KOPT-K1 (cell line): ENCODE results near the gene UCP2.

Experiments
- H3K27ac ChIP-seq: fragments of 200-600 bp; sonication (generic); 2 replicates; pipeline ENCODE4 v1.5.1; 2016; ENCODE audit warnings: antibody characterized with exemption, mild to moderate bottlenecking, low read depth, low read length; ENCODE audit not compliant: poor library complexity, severe bottlenecking
- H3K36me3 ChIP-seq: fragments of 200-600 bp; sonication (generic); 2 replicates; pipeline ENCODE4 v1.5.1; 2017; ENCODE audit warnings: antibody characterized with exemption, mild to moderate bottlenecking, low read length, moderate library complexity; ENCODE audit not compliant: insufficient read depth
- H3K9me3 ChIP-seq: fragments of 200-600 bp; sonication (generic); 2 replicates; pipeline ENCODE4 v1.5.1; 2017; ENCODE audit warnings: antibody characterized with exemption, low read length, mild to moderate bottlenecking; ENCODE audit not compliant: insufficient read depth, poor library complexity, severe bottlenecking

The UCP2 gene

GRCh38 chr11:74004046-74004695 lies 21.5 kb upstream of the UCP2 start:
- Histone ChIP-seq H3K36me3 (peaks cover 17% of the 10 kb centered on the region; the same call in 1 of the 2 replicates), H3K27ac (no peak overlapping the region), H3K9me3 (no peaks in the 10 kb centered on the region)

DNA sequence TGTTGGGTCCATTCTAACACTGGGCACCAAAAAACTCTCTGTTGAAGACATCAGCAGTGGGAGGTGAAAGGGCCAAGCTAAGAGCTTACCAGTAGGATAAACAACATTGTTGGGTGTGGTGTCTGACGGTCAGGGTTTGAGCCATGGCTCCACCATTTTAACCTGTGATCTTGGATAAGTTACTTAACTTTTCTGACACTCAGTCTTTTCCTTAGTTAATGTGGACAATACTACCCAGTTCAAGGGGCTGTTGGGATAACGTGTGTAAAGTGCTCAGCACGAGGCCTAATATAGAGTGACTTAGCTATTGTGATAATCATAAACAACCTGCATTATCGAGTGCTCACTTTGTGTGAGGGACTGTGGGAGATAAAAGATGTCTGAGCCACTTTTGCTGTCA lies 20.2 kb upstream of the UCP2 start:
- Histone ChIP-seq H3K27ac (no peak overlapping the region), H3K9me3 (no peaks in the 10 kb centered on the region), H3K36me3 (peaks cover 17% of the 10 kb centered on the region; the same call in 1 of the 2 replicates)

- H3K9me3 ChIP-seq: no peaks in the 10 kb centered on the region
- peaks cover 17% of the 10 kb centered on the region; the same call in 1 of the 2 replicates for H3K36me3 ChIP-seq
Observed at GRCh38 chr11:74001822-74002286, 19.2 kb upstream of the UCP2 start.

DNA sequence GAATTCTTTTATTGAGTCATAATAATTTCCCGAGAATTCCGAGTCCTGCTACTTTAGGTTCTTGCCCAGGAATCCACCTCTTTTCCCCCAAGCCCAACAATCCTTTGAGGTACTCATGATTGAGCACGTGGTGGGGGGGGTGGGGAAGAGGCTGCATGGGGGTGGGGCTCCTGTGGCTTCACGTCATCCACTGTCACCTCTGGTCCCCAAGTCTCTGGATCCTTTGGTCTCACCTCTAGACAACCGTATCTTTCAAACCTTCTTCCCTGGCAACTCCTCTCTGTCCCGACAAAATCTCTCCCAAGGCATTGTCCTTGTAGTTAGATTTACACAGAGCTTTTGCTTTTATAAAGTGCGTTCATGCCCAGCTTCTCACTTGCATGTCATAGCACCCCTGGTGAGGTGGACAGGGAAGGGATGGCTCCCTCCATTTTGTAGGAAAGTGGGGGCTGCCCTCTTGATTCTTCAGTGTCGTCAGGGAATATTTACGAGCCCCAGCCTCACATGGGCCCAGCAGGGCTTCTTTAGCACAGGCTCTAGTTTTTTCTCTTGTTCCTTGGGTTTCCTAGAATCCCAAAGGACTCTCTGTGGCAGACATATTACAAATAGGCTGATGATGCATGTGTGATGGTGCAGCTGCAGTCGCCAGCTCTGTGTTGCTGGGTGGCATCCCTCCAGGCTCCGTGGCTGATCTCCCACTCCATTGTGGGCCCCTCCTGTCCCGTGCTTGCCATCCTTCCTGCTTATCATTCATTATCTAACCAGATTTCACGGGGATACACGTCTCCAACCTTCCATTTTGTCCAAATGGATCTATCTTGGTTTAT lies 17.9 kb upstream of the UCP2 start:
- H3K9me3 ChIP-seq: no peaks in the 10 kb centered on the region
- H3K27ac ChIP-seq: no peak overlapping the region
- peaks cover 17% of the 10 kb centered on the region; the same call in 1 of the 2 replicates for H3K36me3 ChIP-seq

More at GRCh38 chr11:74001822-74002286, 19.2 kb upstream of the UCP2 start:
- H3K27ac ChIP-seq: no peak overlapping the region

- Histone ChIP-seq H3K36me3 (peaks cover 17% of the 10 kb centered on the region; the same call in 1 of the 2 replicates), H3K27ac (no peak overlapping the region), H3K9me3 (no peaks in the 10 kb centered on the region)
Observed at GRCh38 chr11:73999581-74000306, 17.1 kb upstream of the UCP2 start.

- no peaks in the 10 kb centered on the region for H3K9me3 ChIP-seq
- H3K36me3 ChIP-seq: peaks cover 16% of the 10 kb centered on the region; the same call in 1 of the 2 replicates
- H3K27ac ChIP-seq: no peak overlapping the region
Observed at GRCh38 chr11:73998846-73999575, 16.4 kb upstream of the UCP2 start.

DNA sequence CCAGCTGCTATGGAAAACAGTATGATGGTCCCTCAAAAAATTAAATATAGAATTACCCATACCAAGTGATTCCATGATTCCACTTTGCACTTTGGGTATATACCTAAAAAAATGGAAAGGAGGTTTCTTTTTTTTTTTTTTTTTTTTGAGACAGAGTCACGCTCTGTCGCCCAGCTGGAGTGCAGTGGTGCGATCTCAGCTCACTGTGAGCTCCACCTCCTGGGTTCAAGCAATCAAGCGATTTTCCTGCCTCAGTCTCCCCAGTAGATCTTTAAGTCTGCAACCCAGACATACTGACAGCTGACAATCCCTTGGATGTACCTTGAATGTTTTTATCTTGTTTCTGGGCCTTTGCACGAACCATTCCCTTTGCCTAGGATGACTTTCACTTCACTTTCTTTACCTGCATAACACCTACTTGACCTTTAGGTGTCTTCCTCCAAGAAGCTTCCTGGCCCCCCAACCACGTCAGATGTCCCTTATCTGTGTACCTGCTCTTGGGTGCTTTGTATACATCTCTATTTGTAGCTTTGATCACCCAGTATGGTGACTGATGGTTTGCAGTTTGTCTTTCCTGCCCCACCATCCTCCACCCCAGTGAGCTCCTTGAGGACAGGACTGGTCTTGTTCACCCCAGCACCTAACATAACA lies 14.6 kb upstream of the UCP2 start:
- H3K36me3 ChIP-seq: no peaks in the 10 kb centered on the region; the same call in 1 of the 2 replicates
- H3K9me3 ChIP-seq: no peaks in the 10 kb centered on the region
- no peak overlapping the region for H3K27ac ChIP-seq

DNA sequence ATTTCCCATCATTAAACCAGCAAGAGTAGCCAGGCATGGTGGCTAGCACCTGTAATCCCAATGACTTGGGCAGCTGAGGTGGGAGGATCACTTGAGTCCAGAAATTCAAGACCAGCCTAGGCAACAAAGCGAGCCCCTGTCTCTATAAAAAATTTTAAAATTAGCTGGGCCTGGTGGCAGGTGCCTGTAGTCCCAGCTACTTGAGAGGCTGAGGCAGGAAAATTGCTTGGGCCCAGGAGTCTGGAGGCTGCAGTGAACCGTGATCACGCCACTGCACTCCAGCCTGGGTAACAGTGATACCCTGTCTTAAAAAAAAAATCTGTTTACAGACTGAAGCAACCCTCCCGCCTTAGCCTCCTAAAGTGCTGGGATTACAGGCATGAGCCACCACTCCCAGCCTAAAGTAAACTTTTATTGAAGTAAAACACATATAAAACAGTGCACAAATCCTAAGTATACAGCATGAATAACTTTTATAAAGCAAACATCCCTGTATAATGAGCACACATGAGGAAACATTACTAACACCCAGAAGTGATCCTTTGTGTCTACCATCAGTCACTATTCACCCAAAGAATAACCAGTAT lies 13.6 kb upstream of the UCP2 start:
- Histone ChIP-seq H3K27ac (peak overlapping the region; percentile 52), H3K9me3 (no peaks in the 10 kb centered on the region)

DNA sequence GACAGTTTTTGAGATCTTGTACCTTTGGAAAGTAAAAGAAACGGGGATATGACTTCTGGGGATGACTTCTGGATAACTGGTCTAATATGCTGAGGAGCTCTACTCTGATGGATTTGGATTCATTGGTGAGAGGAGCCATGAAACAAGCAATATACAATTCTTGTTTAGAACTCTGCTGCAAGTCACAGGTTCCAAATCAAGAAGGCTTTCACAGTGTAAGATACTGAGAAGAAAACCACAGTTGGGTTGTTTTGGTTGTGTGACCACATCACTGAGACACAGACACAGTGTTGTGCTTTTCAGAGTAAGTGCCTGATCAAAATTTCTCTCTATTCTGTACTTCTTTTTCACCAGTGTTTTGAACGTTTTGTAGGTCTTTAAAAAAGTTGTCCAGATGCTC lies 13.1 kb upstream of the UCP2 start:
- Histone ChIP-seq H3K9me3 (no peaks in the 10 kb centered on the region), H3K36me3 (no peaks in the 10 kb centered on the region), H3K27ac (peak overlapping the region; percentile 52)

More for the DNA sequence above, 13.6 kb upstream of the UCP2 start:
- H3K36me3 ChIP-seq: no peaks in the 10 kb centered on the region

GRCh38 chr11:73995247-73995646 lies 12.6 kb upstream of the UCP2 start:
- H3K36me3 ChIP-seq: no peaks in the 10 kb centered on the region
- peak overlapping the region; percentile 52 for H3K27ac ChIP-seq
- no peaks in the 10 kb centered on the region for H3K9me3 ChIP-seq

DNA sequence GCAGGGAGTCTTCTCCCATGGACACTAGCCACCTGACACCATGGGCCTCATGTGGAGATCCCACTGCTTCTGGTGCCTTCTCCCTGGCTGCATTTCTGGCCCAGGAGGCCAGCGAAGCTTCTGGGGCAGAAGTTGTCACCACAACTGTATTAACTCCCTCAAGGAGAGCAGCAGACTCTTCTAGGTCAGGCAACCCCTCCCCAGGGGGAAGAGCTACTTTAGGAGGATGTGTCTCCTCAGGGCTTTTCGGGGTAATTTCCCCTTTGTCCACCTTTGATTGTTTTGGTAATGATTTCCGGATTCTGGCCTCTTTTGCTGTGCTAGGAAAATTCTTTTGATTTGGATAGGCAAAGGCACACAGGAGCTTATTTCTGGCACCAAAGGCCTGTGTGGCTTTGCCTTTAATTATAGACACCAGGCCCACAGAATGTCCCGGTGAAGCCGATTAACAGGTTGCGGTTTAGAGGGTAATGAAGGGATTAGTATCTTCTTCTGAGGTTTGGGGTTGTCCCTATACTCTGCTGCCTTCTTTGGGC lies 8.9 kb upstream of the UCP2 start:
- Histone ChIP-seq H3K36me3 (no peaks in the 10 kb centered on the region), H3K9me3 (no peaks in the 10 kb centered on the region), H3K27ac (no peak overlapping the region)

DNA sequence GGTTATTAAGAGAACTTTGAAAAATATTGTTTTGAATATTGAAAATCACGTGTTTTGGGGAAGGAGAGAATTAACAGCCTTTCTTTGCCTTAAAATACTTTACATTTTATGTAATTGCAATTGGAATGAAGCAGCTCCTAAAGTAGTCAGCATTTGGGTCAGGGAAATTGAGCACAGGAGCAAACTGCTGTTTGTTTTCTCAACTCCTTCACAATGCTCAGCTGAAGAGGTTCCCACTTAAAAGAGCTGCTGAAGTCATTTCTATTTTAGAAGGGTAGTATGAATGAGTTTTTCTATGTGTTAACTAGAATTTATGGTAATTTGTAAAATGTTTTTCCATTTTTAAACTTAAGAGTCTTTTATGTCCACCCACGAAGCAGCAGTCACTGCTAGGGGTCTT lies 8.1 kb upstream of the UCP2 start:
- no peak overlapping the region for H3K27ac ChIP-seq
- no peaks in the 10 kb centered on the region for H3K9me3 ChIP-seq
- no peaks in the 10 kb centered on the region for H3K36me3 ChIP-seq

DNA sequence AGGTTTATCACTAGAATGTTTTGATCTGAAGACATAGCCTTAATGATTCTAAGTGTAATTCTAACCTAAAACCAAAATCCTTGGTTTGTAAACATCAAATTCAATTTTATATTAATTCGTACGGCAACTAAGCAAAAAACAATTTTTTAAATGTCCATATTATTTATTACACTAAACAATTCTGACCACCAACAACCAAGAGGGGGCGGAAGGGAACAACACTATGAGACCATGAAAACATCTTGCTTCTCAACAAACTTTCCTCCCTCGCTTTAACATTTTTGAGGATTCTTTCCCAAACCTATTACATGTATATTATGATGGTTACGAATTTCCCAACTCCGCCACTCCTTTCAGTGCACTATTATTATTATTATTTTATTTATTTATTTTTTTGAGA lies 6.5 kb upstream of the UCP2 start:
- Histone ChIP-seq H3K9me3 (no peaks in the 10 kb centered on the region), H3K27ac (no peak overlapping the region), H3K36me3 (no peaks in the 10 kb centered on the region)

DNA sequence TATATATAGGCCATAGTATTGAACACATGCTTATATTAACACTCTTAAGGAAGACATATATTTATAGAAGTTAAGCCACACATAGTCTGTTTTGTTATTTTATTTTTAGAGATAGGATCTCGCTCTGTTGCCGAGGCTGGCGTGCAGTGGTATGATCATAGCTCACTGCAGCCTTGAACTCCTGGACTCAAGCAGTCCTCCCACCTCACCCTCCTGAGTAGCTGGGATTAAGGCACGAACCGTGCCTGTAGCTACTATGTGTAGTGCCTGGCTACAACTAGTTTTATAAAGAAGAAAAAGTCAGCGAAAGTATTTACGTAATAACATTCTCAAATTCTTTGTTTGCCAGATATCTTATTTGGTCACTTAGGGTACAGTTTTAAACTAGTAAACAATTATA lies 5.6 kb upstream of the UCP2 start:
- Histone ChIP-seq H3K27ac (no peak overlapping the region), H3K36me3 (no peaks in the 10 kb centered on the region), H3K9me3 (no peaks in the 10 kb centered on the region)
